H1 (cell line): ENCODE data around the gene GALNT17. TPM values are rescaled to one million over a fixed set of nuclear protein-coding genes. Genes with fewer than 3 reads are reported as not detected.

Source experiments
- CTCF ChIA-PET: fragments of 300-600 bp; sonication (Branson Sonifier 250); formaldehyde crosslinking; loops from one replicate; lab custom pipeline; 2021; ENCODE audit not compliant: partially characterized antibody; lab: Charles Lee
- POLR2A ChIA-PET: fragments of 300-600 bp; sonication (Branson Sonifier 250); formaldehyde crosslinking; loops from one replicate; lab custom pipeline; 2021; ENCODE audit warnings: inconsistent platforms; ENCODE audit not compliant: partially characterized antibody; lab: Charles Lee
- DNase-seq, 2 experiments: peaks; one replicate each; pipeline versions ENCODE4 v3.0.0 to v3.0.0-alpha.2; 2010 to 2022; ENCODE audit warnings: low spot score in 2 of 2, low read depth in 1 of 2, mixed read lengths in 1 of 2
- FAIRE-seq: peaks from 2 replicates; lab custom pipeline; 2011; peaks lifted over from hg19 to GRCh38; lab: Jason Lieb, UNC
- H2AFZ ChIP-seq: 2 replicates; pipeline ENCODE4 v1.8.1; 2012; ENCODE audit warnings: low read length, inconsistent platforms
- H2AK5ac ChIP-seq: 2 replicates; pipeline ENCODE4 v1.6.1; 2013; ENCODE audit warnings: low read depth, low read length
- H2BK120ac ChIP-seq: replicated peaks from 2 replicates; pipeline ENCODE3; 2013; ENCODE audit warnings: low read depth, low read length, inconsistent platforms
- H2BK12ac ChIP-seq: 2 replicates; pipeline ENCODE4 v1.6.1; 2013; ENCODE audit warnings: low read depth, low read length
- H2BK15ac ChIP-seq: 2 replicates; pipeline ENCODE4 v1.6.1; 2013; ENCODE audit warnings: low read length
- H2BK20ac ChIP-seq: 2 replicates; pipeline ENCODE4 v1.6.1; 2013; ENCODE audit warnings: low read length
- H2BK5ac ChIP-seq: 2 replicates; pipeline ENCODE4 v1.6.1; 2013; ENCODE audit warnings: low read depth, low read length
- H3K14ac ChIP-seq: 2 replicates; pipeline ENCODE4 v1.6.1; 2013; ENCODE audit warnings: inconsistent platforms; ENCODE audit not compliant: insufficient read length
- H3K18ac ChIP-seq: 2 replicates; pipeline ENCODE4 v1.6.1; 2013; ENCODE audit warnings: low read length; ENCODE audit errors: extremely low read depth
- H3K23ac ChIP-seq: 2 replicates; pipeline ENCODE4 v1.6.1; 2013; ENCODE audit warnings: inconsistent platforms; ENCODE audit not compliant: insufficient read length
- H3K23me2 ChIP-seq: 2 replicates; pipeline ENCODE4 v1.6.1; 2013; ENCODE audit warnings: low read depth, low read length
- H3K27ac ChIP-seq: 2 replicates; pipeline ENCODE4 v1.6.1; 2011; ENCODE audit warnings: low read depth, low read length, inconsistent platforms
- H3K27me3 ChIP-seq, 4 experiments: replicated peaks in 1 of 4; 1 replicate in 1 of 4; 2 replicates in 3 of 4; pipeline versions ENCODE4 v1.6.1 to v1.8.1; 2011 to 2013; ENCODE audit warnings: low read length in 3 of 4, mild to moderate bottlenecking in 3 of 4, inconsistent platforms in 2 of 4, mixed read lengths in 2 of 4, moderate library complexity in 1 of 4; ENCODE audit not compliant: control insufficient read depth in 3 of 4, insufficient read depth in 3 of 4; ENCODE audit errors: extremely low read depth in 1 of 4
- H3K36me3 ChIP-seq, 4 experiments: 2 replicates each; pipeline versions ENCODE4 v1.6.1 to v1.8.1; 2011 to 2013; ENCODE audit warnings: mild to moderate bottlenecking in 4 of 4, low read length in 3 of 4, moderate library complexity in 2 of 4, control low read depth in 1 of 4, inconsistent platforms in 1 of 4; ENCODE audit not compliant: insufficient read depth in 4 of 4, control insufficient read depth in 2 of 4
- H3K4ac ChIP-seq: replicated peaks from 2 replicates; pipeline ENCODE3; 2013; ENCODE audit warnings: low read length, low read depth, mixed read lengths, inconsistent platforms; ENCODE audit not compliant: insufficient read length
- H3K4me1 ChIP-seq, 4 experiments: replicated peaks in 1 of 4; 1 replicate in 1 of 4; 2 replicates in 3 of 4; pipeline versions ENCODE4 v1.6.1 to v1.8.1; 2011 to 2013; ENCODE audit warnings: low read length in 3 of 4, inconsistent platforms in 2 of 4, mixed read lengths in 1 of 4; ENCODE audit not compliant: insufficient read depth in 4 of 4, control insufficient read depth in 3 of 4
- H3K4me2 ChIP-seq, 2 experiments: 2 replicates each; pipeline versions ENCODE4 v1.6.1 to v1.8.1; 2011 to 2013; ENCODE audit warnings: low read depth in 2 of 2, low read length in 2 of 2, control low read depth in 1 of 2, inconsistent platforms in 1 of 2, mild to moderate bottlenecking in 1 of 2; ENCODE audit not compliant: insufficient read depth in 1 of 2
- H3K4me3 ChIP-seq, 4 experiments: fragments of 200-600, 300-600 bp in 1 of 4; sonication (generic), shearing (Covaris generic), sonication (Bioruptor Twin) in 1 of 4; 2 replicates each; pipeline versions ENCODE4 v1.5.1 to v1.8.1; 2011 to 2016; ENCODE audit warnings: low read length in 4 of 4, low read depth in 3 of 4, control low read depth in 2 of 4, inconsistent platforms in 2 of 4, mild to moderate bottlenecking in 2 of 4, mixed read lengths in 1 of 4, moderate library complexity in 1 of 4; ENCODE audit not compliant: insufficient read depth in 2 of 4; ENCODE audit errors: extremely low read depth in 1 of 4
- H3K56ac ChIP-seq: replicated peaks from 2 replicates; pipeline ENCODE3; 2013; ENCODE audit warnings: low read depth, mild to moderate bottlenecking, mixed read lengths, low read length, inconsistent platforms; ENCODE audit not compliant: insufficient read length
- H3K79me1 ChIP-seq: 2 replicates; pipeline ENCODE4 v1.6.1; 2013; ENCODE audit warnings: low read depth, low read length, control low read depth
- H3K79me2 ChIP-seq, 2 experiments: 2 replicates each; pipeline versions ENCODE4 v1.6.1 to v1.8.1; 2012 to 2013; ENCODE audit warnings: low read length in 2 of 2, mild to moderate bottlenecking in 2 of 2, inconsistent platforms in 1 of 2; ENCODE audit not compliant: insufficient read depth in 2 of 2, control insufficient read depth in 1 of 2
- H3K9ac ChIP-seq, 4 experiments: replicated peaks in 1 of 4; 1 replicate in 1 of 4; 2 replicates in 3 of 4; pipeline versions ENCODE4 v1.6.1 to v1.8.1; 2011 to 2013; ENCODE audit warnings: low read depth in 3 of 4, low read length in 3 of 4, control low read depth in 2 of 4, mild to moderate bottlenecking in 2 of 4, moderate library complexity in 2 of 4, inconsistent platforms in 1 of 4; ENCODE audit errors: extremely low read depth in 1 of 4
- H3K9me3 ChIP-seq, 2 experiments: 2 replicates each; pipeline versions ENCODE4 v1.6.1 to v1.8.1; 2012 to 2013; ENCODE audit warnings: mild to moderate bottlenecking in 2 of 2, moderate library complexity in 2 of 2, control low read depth in 1 of 2, inconsistent platforms in 1 of 2, low read depth in 1 of 2, low read length in 1 of 2, mixed read lengths in 1 of 2; ENCODE audit not compliant: insufficient read depth in 2 of 2
- H4K20me1 ChIP-seq, 2 experiments: replicated peaks in 1 of 2; 2 replicates each; pipeline versions ENCODE3 to v1.8.1; 2011 to 2013; ENCODE audit warnings: inconsistent platforms in 2 of 2, low read length in 2 of 2, mild to moderate bottlenecking in 1 of 2; ENCODE audit not compliant: insufficient read depth in 2 of 2, control insufficient read depth in 1 of 2
- H4K5ac ChIP-seq: 2 replicates; pipeline ENCODE4 v1.6.1; 2013; ENCODE audit warnings: low read length, low read depth, mixed read lengths, inconsistent platforms; ENCODE audit not compliant: insufficient read length
- H4K8ac ChIP-seq: 2 replicates; pipeline ENCODE4 v1.8.0; 2013; ENCODE audit warnings: mild to moderate bottlenecking, moderate library complexity, low read length, inconsistent platforms; ENCODE audit not compliant: insufficient read depth; ENCODE audit errors: extremely low read depth
- H4K91ac ChIP-seq: replicated peaks from 2 replicates; pipeline ENCODE3; 2013; ENCODE audit warnings: low read length, mixed read lengths, inconsistent platforms; ENCODE audit not compliant: insufficient read length
- BRCA1 ChIP-seq: IDR thresholded peaks from 2 replicates; pipeline ENCODE4 v1.6.1; 2012; ENCODE audit warnings: low read depth, low read length, improper control_type of control experiment
- CREB1 ChIP-seq: IDR thresholded peaks from 2 replicates; pipeline ENCODE4 v1.6.1; 2012; ENCODE audit warnings: inconsistent platforms
- EZH2 ChIP-seq: fragments of 200-600 bp; sonication (generic); IDR thresholded peaks from 2 replicates; pipeline ENCODE4 v1.7.1; 2012; ENCODE audit warnings: low read depth, mild to moderate bottlenecking, moderate library complexity, low read length, inconsistent platforms; ENCODE audit not compliant: severe bottlenecking
- GTF2F1 ChIP-seq: IDR thresholded peaks from 2 replicates; pipeline ENCODE4 v1.6.1; 2012; ENCODE audit warnings: low read depth, low read length, improper control_type of control experiment, borderline replicate concordance
- JUND ChIP-seq: IDR thresholded peaks from 2 replicates; pipeline ENCODE4 v1.6.1; 2011; ENCODE audit warnings: mild to moderate bottlenecking, improper control_type of control experiment, low read length
- KDM1A ChIP-seq: fragments of 200-600, 300-600 bp; sonication (generic); IDR thresholded peaks from 2 replicates; pipeline ENCODE4 v1.7.1; 2016; ENCODE audit warnings: mild to moderate bottlenecking, low read length, borderline replicate concordance
- MAFK ChIP-seq: IDR thresholded peaks from 2 replicates; pipeline ENCODE4 v1.6.1; 2012; ENCODE audit warnings: low read depth, mild to moderate bottlenecking, improper control_type of control experiment, low read length
- NANOG ChIP-seq: IDR thresholded peaks from 2 replicates; pipeline ENCODE4 v1.6.1; 2011; ENCODE audit warnings: low read length, low read depth, mild to moderate bottlenecking, inconsistent platforms; ENCODE audit not compliant: insufficient read depth, poor library complexity, severe bottlenecking
- RNF2 ChIP-seq: fragments of 200-900, 300-1000 bp; sonication (generic); IDR thresholded peaks from 2 replicates; pipeline ENCODE4 v1.7.1; 2016; ENCODE audit warnings: borderline replicate concordance, low read depth, mild to moderate bottlenecking, antibody characterized with exemption, low read length; ENCODE audit not compliant: poor library complexity, severe bottlenecking; ENCODE audit errors: missing control alignments
- SAP30 ChIP-seq: fragments of 300-600 bp; sonication (generic); IDR thresholded peaks from 2 replicates; pipeline ENCODE4 v1.7.1; 2012; ENCODE audit warnings: low read length, moderate library complexity, mild to moderate bottlenecking, inconsistent platforms; ENCODE audit not compliant: insufficient read depth, insufficient replicate concordance
- SIN3A ChIP-seq, 2 experiments: IDR thresholded peaks in 1 of 2; conservative IDR thresholded peaks in 1 of 2; 2 replicates each; pipeline ENCODE4 v1.6.1; 2011 to 2012; ENCODE audit warnings: low read length in 2 of 2, improper control_type of control experiment in 1 of 2, low read depth in 1 of 2, mild to moderate bottlenecking in 1 of 2
- SIX5 ChIP-seq: IDR thresholded peaks from 2 replicates; pipeline ENCODE4 v1.6.1; 2011; ENCODE audit warnings: mild to moderate bottlenecking, low read depth, low read length
- YY1 ChIP-seq: IDR thresholded peaks from 2 replicates; pipeline ENCODE4 v1.6.1; 2011; ENCODE audit warnings: low read depth, mild to moderate bottlenecking, low read length
- WGBS, 2 experiments: shearing (Covaris generic) in 1 of 2; methylation state at CpG; one replicate each; pipeline versions ENCODE4 v1.1.6 to v1.1.7; 2013 to 2015; ENCODE audit warnings: low lambda C conversion rate in 2 of 2, mixed read lengths in 2 of 2, inconsistent platforms in 1 of 2, low coverage in 1 of 2, missing lambda C conversion rate in 1 of 2; ENCODE audit not compliant: insufficient replicate concordance in 2 of 2, insufficient coverage in 1 of 2, insufficient read length in 1 of 2; ENCODE audit errors: extremely low coverage in 1 of 2, missing lambda C conversion rate in 1 of 2; 5-methylcytosine and 5-hydroxymethylcytosine counted together
- polyA plus RNA-seq, 7 experiments: library from polyadenylated mRNA; depleted of rRNA in 3 of 7; stranded (reverse) in 5 of 7; unstranded in 2 of 7; fragments of >200 nt in 5 of 7; fragments of 200-250 nt in 2 of 7; gene quantifications; 1 replicate in 5 of 7; 2 replicates in 1 of 7; 4 replicates in 1 of 7; pipeline versions ENCODE4 v1.2.1 to v1.2.3, GENCODE V29; 2011 to 2013; ENCODE audit warnings: missing spikeins in 2 of 7, mixed read lengths in 2 of 7
- total RNA-seq: library from RNA; stranded (reverse); fragmentation: NEBNext Ultra II Directional; extraction: Animal tissue kit (Norgen Biotek cat#: 25700); gene quantifications from 2 replicates; pipeline ENCODE4 v1.2.1, GENCODE V29; 2021

GALNT17 gene
- total and polyA plus RNA-seq, 2 of the 8 experiments (the other 6 are each of a cell fraction or from before 2014, with no cell fraction given) = 37.7 to 47.0 TPM

DNA sequence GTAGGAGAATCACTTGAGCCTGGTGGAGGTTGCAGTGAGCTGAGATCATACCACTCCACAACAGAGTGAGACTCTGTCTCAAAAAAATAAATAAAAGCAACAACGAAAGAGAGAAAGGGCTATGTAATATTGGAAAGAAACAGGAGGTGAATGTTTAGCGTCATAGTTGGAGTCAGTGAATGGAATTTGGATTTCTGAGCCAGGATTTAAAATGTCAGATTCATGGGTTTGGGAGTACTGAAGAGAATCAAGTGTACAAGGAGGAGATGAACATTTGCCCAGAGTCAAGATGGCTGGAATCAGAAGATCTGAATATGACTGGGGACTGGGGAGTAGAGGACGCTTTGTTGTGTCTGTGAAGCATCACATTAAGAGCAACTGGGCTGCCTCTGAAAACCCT lies 366.4 kb downstream of the GALNT17 start:
- Histone ChIP-seq H3K9ac (no peak overlapping the region), H2AK5ac (no peak overlapping the region), H3K9me3 (no peaks in the 10 kb centered on the region), H3K56ac (no peak overlapping the region), H4K5ac (no peak overlapping the region), H3K23ac (no peak overlapping the region), H2BK20ac (no peak overlapping the region), H2BK120ac (no peak overlapping the region), H3K4ac (no peak overlapping the region), H3K27me3 (no peaks in the 10 kb centered on the region), H3K79me2 (no peaks in the 10 kb centered on the region), H3K27ac (no peak overlapping the region), H2BK12ac (no peak overlapping the region), H3K79me1 (no peaks in the 10 kb centered on the region; the same call in 1 of the 2 replicates), H2AFZ (no peak overlapping the region), H4K91ac (no peak overlapping the region), H4K8ac (no peak overlapping the region), H3K4me3 (no peak overlapping the region), H3K36me3 (peaks cover 0 to 6% (median 2%) of the 10 kb centered on the region in 4 experiments; a peak in 4 of 8 replicates), H3K18ac (no peak overlapping the region), H3K4me1 (peaks cover 2 to 8% (median 3%) of the 10 kb centered on the region in 4 experiments; a peak in 5 of 7 replicates), H2BK15ac (no peak overlapping the region), H3K4me2 (no peak overlapping the region), H3K14ac (no peak overlapping the region), H4K20me1 (no peaks in the 10 kb centered on the region), H2BK5ac (no peak overlapping the region), H3K23me2 (no peaks in the 10 kb centered on the region)
- WGBS, 2 experiments = 90% methylated on average over 3 of the region's 3 CpGs; no CpG with 5 or more reads in 1 of the 2 experiments
- POLR2A ChIA-PET = no interaction called here
- no peak for DNase-seq
- FAIRE-seq = no peak
- CTCF ChIA-PET = interaction anchor here (0.7 kb wide), 2 partner anchors 59 to 534 kb away, joined by 3 to 4 read pairs; no protein-coding TSS in a partner anchor
- no peak for TF ChIP-seq SIN3A (conservative IDR thresholded peaks at IDR 0.05 in 1 of 2, IDR thresholded peaks at IDR 0.05 in 1 of 2; ENCODE audit: low read depth in 1 of 2, low read length in 2 of 2)
- TF ChIP-seq BRCA1 = no peak
- no peak for TF ChIP-seq GTF2F1
- TF ChIP-seq SIX5 = no peak
- TF ChIP-seq JUND = no peak
- no peak for TF ChIP-seq NANOG
- TF ChIP-seq KDM1A = no peak
- no peak for TF ChIP-seq YY1
- no peak for TF ChIP-seq MAFK
- TF ChIP-seq EZH2 = no peak
- TF ChIP-seq SAP30 = no peak
- no peak for TF ChIP-seq RNF2
- no peak for TF ChIP-seq CREB1
